Muscle layer of colon (tissue), 2 donors: ENCODE data around the gene FOXL2.

Experiments
- H3K27ac ChIP-seq: one replicate; pipeline ENCODE4 v1.7.0; 2013; ENCODE audit warnings: low read depth, mild to moderate bottlenecking, low read length, moderate library complexity
- H3K27me3 ChIP-seq, 2 donors: one replicate each; pipeline ENCODE4 v1.7.0; 2013; ENCODE audit warnings: low read length in 2 of 2, mild to moderate bottlenecking in 2 of 2; ENCODE audit not compliant: insufficient read depth in 2 of 2, control insufficient read depth in 1 of 2
- H3K36me3 ChIP-seq: one replicate; pipeline ENCODE4 v1.7.0; 2013; ENCODE audit warnings: mild to moderate bottlenecking, low read length; ENCODE audit not compliant: insufficient read depth
- H3K4me1 ChIP-seq: one replicate; pipeline ENCODE4 v1.7.0; 2013; ENCODE audit warnings: mild to moderate bottlenecking, low read length; ENCODE audit not compliant: insufficient read depth
- H3K4me3 ChIP-seq, 2 donors: one replicate each; pipeline ENCODE4 v1.7.0; 2013; ENCODE audit warnings: low read length in 2 of 2, low read depth in 1 of 2, mild to moderate bottlenecking in 1 of 2, moderate library complexity in 1 of 2
- H3K9ac ChIP-seq: one replicate; pipeline ENCODE4 v1.7.0; 2013; ENCODE audit warnings: low read length
- H3K9me3 ChIP-seq: one replicate; pipeline ENCODE4 v1.7.0; 2013; ENCODE audit warnings: mild to moderate bottlenecking, low read length
- donor health status: abdominal sarcoma.
- donor health status: Adenocarcinoma of cecum.

FOXL2 gene

DNA sequence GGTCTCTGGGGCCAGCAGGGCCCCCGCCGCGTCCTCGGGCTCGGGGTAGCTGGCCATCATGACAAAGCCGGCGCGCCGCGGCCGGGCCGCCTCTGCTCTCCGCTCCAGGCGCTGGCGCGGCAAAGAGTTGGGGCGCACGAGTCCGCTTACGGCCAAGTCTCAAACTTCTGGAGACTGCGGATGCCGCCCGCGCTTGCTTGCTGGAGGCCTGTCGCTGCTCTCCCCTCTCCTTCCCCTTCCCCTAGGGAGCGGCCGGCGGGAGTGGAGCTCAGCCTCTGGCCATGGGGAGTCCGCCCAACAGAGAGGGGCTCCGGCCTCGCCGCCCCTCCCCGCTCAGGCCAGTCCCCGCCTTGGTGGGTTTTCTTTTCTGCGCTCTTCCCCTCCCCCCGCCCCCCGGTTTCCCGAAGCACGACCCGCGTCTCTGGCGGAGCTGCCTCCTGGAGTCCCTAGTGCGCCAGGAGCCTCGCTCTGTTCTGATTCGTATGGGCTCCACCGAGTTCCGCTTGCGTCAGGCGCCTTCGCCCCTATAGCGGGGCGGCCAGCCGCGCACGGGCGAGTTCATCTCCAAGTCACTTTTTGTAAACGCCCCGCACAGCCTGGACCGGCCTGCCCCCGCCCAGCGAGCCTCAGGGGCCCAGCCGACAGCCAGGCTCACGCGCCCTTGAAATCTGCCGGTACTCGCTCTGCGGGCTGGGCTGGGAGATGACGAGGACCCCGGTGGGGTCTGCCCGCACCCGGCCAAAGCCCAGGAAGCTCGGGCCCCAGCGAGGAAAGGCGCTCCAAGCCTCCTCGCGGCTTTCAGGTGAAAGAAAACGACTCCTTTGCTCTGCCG is at the start of gene FOXL2, which contains the start of gene FOXL2NB:
Gene FOXL2 (minus strand): TSS at position 475 of the 832 bp plus-strand sequence. CDS start 415 bp downstream, at position 60.
Gene FOXL2NB (plus strand): TSS at position 555 of the 832 bp plus-strand sequence. CDS start 148 bp downstream, at position 703.
- H3K9me3 ChIP-seq = no peaks in the 10 kb centered on the region
- H3K27ac ChIP-seq = no peak within 1 kb of the TSS
- no peak within 1 kb of the TSS for H3K9ac ChIP-seq
- no peaks in the 10 kb centered on the region for H3K36me3 ChIP-seq
- H3K4me1 ChIP-seq = peaks cover 28% of the 10 kb centered on the region
- peaks cover 74 to 91% of the 10 kb centered on the region in 2 donors for H3K27me3 ChIP-seq
- H3K4me3 ChIP-seq = peak within 1 kb of the TSS; percentile 30 to 54

DNA sequence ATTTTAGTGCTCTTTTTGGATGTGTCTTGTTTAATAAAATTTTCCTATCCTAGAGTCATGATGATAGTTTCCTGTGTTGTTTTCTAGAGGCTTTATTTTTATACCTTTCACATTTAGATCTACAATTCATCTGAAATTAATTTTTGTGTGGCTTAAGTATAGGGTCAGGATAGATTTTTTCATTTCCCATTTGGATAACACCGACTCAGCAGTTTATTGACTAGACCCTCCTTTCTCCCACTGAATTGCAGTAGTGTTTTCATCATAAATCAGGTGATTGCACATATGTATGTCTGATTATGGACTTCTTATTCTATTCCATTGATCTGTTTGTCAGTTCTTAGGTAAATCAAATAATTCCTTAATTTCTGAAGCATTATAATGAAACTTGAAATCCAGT is 48.8 kb upstream of the FOXL2 start:
- Histone ChIP-seq H3K4me3 (no peak overlapping the region), H3K9ac (no peak overlapping the region), H3K27ac (no peak overlapping the region), H3K27me3 (no peaks in the 10 kb centered on the region), H3K36me3 (no peaks in the 10 kb centered on the region), H3K4me1 (no peaks in the 10 kb centered on the region), H3K9me3 (no peaks in the 10 kb centered on the region)

DNA sequence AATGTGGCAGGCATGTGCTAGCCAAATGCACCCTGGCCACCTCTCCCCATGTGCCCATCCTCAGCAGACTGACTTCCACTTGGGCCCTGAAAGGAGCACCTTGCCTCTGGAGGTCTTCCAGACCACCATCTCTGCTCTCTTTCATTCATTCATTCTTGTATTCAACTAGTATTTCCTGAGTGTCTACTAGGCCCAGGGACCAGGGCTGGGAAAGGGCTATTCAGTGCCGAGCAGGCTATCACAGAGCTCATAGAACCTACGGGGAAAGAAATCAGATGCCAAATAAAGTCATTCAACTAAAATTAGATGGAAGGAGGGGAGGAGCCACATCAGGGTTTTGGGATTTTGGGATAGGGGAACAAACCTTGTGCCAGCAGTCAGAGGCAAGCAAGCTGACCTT is 40.2 kb upstream of the FOXL2 start:
- H3K4me1 ChIP-seq = no peaks in the 10 kb centered on the region
- no peaks in the 10 kb centered on the region for H3K9me3 ChIP-seq
- no peak overlapping the region for H3K4me3 ChIP-seq
- H3K9ac ChIP-seq = no peak overlapping the region
- no peak overlapping the region for H3K27ac ChIP-seq
- no peaks in the 10 kb centered on the region for H3K36me3 ChIP-seq
- no peaks in the 10 kb centered on the region for H3K27me3 ChIP-seq

DNA sequence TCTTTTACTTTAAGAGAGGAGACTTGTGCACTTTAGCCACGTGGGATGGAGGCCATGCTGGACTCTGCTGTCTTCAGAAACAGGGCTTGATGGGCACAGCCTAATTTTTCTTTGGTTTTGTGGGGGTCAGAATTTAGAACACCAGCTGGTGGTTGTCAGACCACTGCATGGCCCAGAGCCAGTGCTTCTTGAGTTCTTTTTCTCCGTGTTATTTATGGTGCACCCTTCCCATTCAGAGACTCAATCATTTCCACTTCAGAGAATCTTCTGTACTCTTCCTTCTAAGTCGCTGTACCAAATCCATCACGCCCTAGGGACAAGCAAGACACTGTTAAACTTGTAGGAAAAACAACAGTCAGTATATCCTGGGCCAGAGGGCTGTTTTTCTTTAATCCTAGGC is 39.0 kb upstream of the FOXL2 start:
- Histone ChIP-seq H3K27ac (no peak overlapping the region), H3K4me3 (no peak overlapping the region), H3K27me3 (no peaks in the 10 kb centered on the region), H3K4me1 (no peaks in the 10 kb centered on the region), H3K9me3 (no peaks in the 10 kb centered on the region), H3K36me3 (no peaks in the 10 kb centered on the region), H3K9ac (no peak overlapping the region)

DNA sequence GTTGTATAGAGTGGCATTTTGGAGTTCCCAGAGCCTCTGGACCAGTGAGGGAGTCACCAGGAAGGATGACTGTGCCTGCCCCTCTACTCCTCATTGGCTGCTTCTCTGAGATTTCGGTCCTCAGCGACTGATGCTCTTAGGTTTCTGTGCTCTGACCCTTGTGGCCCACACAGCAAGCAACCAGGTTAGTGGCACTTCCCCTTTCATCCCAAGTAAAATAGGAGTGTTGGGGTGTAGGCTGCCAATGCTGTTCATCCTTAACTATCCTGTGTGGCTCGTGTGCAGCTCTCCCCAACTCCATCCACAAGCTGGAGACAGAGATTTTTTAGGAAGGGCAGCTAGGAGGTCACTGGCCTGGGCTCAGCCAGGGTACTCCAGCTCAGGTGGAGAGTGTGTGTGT is 37.9 kb upstream of the FOXL2 start:
- no peak overlapping the region for H3K27ac ChIP-seq
- no peaks in the 10 kb centered on the region for H3K4me1 ChIP-seq
- no peak overlapping the region for H3K4me3 ChIP-seq
- H3K27me3 ChIP-seq = no peaks in the 10 kb centered on the region
- H3K36me3 ChIP-seq = no peaks in the 10 kb centered on the region
- no peaks in the 10 kb centered on the region for H3K9me3 ChIP-seq
- no peak overlapping the region for H3K9ac ChIP-seq

DNA sequence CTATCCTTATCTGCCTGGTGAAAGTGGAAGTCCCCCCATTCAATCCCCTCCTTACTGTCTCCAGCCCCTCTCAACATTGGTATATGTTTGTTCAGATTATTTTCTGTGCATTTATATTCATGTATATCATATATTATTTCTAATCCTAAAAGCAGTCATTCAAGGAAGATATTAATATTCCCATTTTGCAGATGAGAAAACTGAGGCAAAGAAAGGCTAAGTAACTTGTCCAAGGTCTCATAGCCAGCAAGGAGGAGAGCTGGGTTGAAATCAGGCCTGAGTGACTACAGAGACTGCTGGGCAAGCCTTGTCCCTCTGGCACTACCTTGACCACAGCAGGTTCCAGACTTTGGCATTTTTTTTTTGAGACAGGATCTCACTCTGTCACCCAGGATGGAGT is 29.1 kb upstream of the FOXL2 start:
- Histone ChIP-seq H3K9me3 (no peaks in the 10 kb centered on the region), H3K36me3 (no peaks in the 10 kb centered on the region), H3K27ac (no peak overlapping the region), H3K27me3 (no peaks in the 10 kb centered on the region), H3K4me3 (no peak overlapping the region), H3K9ac (no peak overlapping the region), H3K4me1 (no peaks in the 10 kb centered on the region)

DNA sequence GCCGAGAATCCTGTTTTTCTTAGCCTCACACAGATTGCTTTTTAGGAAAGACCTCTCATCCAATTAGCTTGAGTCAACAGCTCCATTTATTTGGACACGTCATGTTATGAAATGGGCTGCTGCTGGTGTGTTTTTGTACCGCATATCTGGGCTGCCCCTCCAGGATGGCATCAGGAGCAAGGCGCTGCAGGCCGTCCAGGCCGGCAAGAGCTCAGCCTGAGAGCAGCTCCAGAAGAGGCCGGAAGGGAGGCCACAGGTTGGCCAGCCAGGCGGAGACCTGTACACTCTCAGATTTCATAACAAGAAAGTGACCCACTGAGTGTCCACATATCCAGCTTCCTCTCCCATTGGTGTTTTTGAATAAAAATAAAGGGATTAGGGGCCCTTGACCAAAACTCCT is 28.4 kb upstream of the FOXL2 start:
- H3K9ac ChIP-seq = no peak overlapping the region
- no peaks in the 10 kb centered on the region for H3K36me3 ChIP-seq
- no peaks in the 10 kb centered on the region for H3K9me3 ChIP-seq
- no peaks in the 10 kb centered on the region for H3K27me3 ChIP-seq
- H3K27ac ChIP-seq = no peak overlapping the region
- H3K4me1 ChIP-seq = no peaks in the 10 kb centered on the region
- H3K4me3 ChIP-seq = no peak overlapping the region

DNA sequence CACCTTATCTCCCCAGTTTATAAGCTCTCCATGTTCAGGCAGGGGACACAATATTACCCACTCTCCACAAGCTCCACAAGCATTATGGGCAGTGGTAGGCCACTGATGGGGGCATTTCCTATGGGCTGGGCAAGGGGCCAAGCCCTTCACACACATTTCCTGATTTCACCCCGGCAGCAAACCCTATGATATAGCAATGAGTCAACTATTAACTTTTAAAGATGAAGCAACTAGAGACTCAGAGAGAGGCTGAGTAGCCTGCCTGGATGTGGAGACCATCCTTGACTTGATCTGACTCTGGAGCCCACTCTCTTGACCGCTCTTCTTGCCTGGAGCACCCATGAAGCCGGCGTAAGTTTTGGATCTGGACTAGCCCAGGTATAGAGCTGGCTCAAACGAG is 27.5 kb upstream of the FOXL2 start:
- Histone ChIP-seq H3K9ac (no peak overlapping the region), H3K27me3 (no peaks in the 10 kb centered on the region), H3K36me3 (no peaks in the 10 kb centered on the region), H3K4me1 (no peaks in the 10 kb centered on the region), H3K9me3 (no peaks in the 10 kb centered on the region), H3K27ac (no peak overlapping the region), H3K4me3 (no peak overlapping the region)

DNA sequence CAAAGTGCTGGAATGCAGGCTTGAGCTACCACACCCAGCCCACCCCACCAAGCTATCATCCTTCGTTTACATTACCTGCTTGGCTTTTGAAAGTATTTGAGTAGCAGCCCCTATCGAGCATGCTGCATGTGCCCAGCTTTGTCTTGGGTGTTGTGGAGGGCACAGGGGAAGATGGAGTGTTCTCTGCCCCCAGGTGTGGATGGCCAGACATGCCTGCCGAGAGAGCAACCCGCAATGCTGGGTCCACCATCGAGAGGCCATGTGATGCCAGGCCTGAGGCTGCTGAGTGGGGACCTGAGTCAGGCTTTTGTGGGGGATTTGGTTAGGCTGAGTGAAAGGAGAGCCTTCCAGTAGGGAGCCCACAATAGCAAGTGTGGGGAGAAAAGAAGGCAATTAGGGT is 26.0 kb upstream of the FOXL2 start:
- H3K27me3 ChIP-seq = no peaks in the 10 kb centered on the region
- no peak overlapping the region for H3K9ac ChIP-seq
- no peaks in the 10 kb centered on the region for H3K9me3 ChIP-seq
- no peaks in the 10 kb centered on the region for H3K36me3 ChIP-seq
- H3K4me1 ChIP-seq = no peaks in the 10 kb centered on the region
- no peak overlapping the region for H3K4me3 ChIP-seq
- H3K27ac ChIP-seq = no peak overlapping the region

DNA sequence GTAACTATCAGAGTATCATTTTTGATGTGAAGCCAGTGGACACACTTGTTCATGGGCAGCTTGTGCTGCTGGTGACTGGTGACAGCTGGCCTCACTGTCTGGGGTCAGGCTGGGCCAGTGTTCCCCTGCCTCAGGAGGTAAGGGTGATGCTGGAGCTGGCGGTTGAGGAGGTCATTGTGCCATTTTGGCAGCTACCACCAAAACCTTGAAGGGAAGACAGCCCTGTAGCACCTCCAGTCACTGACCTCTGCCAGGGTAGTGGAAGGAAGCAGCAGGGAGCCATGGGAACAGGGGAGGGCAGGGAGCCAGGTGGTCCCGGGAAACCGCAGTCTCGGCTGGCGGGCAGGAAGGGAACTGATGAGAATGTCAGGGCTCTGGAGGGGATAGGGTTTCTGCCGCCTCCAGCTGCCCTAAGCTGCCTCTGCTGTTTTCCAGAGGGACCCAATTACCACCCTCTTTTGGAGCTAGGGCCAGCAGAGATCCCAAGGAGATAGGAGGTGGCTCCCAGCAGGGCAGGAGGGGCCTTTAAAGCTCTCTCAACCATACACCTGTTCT is 24.9 kb upstream of the FOXL2 start:
- Histone ChIP-seq H3K9me3 (no peaks in the 10 kb centered on the region), H3K4me3 (no peak overlapping the region), H3K9ac (no peak overlapping the region), H3K27ac (no peak overlapping the region), H3K4me1 (no peaks in the 10 kb centered on the region), H3K27me3 (no peaks in the 10 kb centered on the region), H3K36me3 (no peaks in the 10 kb centered on the region)

DNA sequence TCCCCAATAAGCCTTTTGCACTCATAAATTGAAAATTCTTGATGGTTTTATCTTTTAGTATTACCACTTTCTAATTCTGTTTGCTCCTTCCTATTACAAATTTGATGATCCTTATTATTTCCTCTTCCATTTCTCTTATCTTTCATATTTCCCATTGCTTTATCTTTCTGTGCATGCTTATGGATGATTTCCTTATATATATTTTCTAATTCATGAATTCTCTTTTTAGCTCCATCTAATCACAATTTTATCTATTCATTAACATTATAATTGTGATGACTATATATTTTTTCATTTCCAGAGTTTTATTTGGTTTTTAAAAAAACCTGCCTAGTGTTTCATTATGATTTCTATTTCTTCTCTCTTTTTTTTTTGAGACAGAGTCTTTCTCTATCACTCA is 18.0 kb upstream of the FOXL2 start:
- H3K9ac ChIP-seq = no peak overlapping the region
- H3K27me3 ChIP-seq = peaks cover 0 to 23% of the 10 kb centered on the region in 2 donors
- H3K4me3 ChIP-seq = no peak overlapping the region
- no peak overlapping the region for H3K27ac ChIP-seq
- no peaks in the 10 kb centered on the region for H3K36me3 ChIP-seq
- no peaks in the 10 kb centered on the region for H3K4me1 ChIP-seq
- H3K9me3 ChIP-seq = peaks cover 8% of the 10 kb centered on the region

DNA sequence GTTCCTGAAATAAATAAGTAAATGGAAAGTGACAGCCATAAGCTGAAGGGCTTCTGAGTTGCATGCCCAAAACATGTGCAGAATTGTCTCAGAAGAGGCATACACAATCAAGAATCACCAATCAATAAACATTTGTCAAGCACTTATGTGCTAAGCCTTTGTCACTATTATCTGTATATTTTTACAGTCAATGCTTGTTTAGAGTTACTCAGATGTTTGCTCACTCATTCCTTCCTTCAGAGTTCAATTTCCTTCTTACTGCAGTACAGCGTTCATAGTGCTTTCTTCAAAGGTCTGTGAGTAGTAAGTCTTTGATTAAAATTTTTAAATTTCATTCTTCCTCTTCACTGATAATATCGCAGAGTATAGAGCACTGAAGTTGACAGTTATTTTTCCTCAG is 17.3 kb upstream of the FOXL2 start:
- Histone ChIP-seq H3K9me3 (peaks cover 8% of the 10 kb centered on the region), H3K4me1 (no peaks in the 10 kb centered on the region), H3K36me3 (no peaks in the 10 kb centered on the region), H3K4me3 (no peak overlapping the region), H3K27me3 (peaks cover 0 to 28% of the 10 kb centered on the region in 2 donors), H3K9ac (no peak overlapping the region), H3K27ac (no peak overlapping the region)
